Measurements from ENCODE around the gene CCDC188. TPM values are rescaled to one million over a fixed set of nuclear protein-coding genes. Genes with fewer than 3 reads are reported as not detected.

Gene CCDC188
- total and polyA plus RNA-seq, 10 of the 15 experiments (the other 5 are each of a cell fraction or from before 2014, with no cell fraction given): not detected

- no peaks in the 10 kb centered on the region for H4K20me1 ChIP-seq (ENCODE audit: control insufficient read depth, insufficient read depth)
- no peak for ATAC-seq
- H3K9me3 ChIP-seq (replicated peaks; ENCODE audit: control insufficient read depth, insufficient read depth, low read length): no peaks in the 10 kb centered on the region; the same call in 2 of the 3 replicates
- H3K36me3 ChIP-seq (ENCODE audit: control insufficient read depth in 2 of 2, insufficient read depth in 2 of 2, low read length in 1 of 2): peaks cover 23 to 57% of the 10 kb centered on the region in 2 experiments; a peak in 3 of 4 replicates
- H3K4me2 ChIP-seq (ENCODE audit: control insufficient read depth, insufficient read depth): no peak overlapping the region
- no peak overlapping the region for H3K4me3 ChIP-seq
- H3K27me3 ChIP-seq (replicated peaks in 1 of 2; ENCODE audit: control insufficient read depth in 2 of 2, insufficient read depth in 2 of 2, low read length in 1 of 2): no peaks in the 10 kb centered on the region
- in situ Hi-C loops (cut with MboI): no loop called here
- no peak for FAIRE-seq
- no peak overlapping the region for H2AFZ ChIP-seq (ENCODE audit: control insufficient read depth, low read depth, low read length)
- CTCF ChIA-PET: no interaction called here
- SMC1A ChIA-PET (ENCODE audit: uncharacterized antibody, unreplicated experiment): no interaction called here
- POLR2A ChIA-PET: no interaction called here
- TF ChIP-seq POLR2A (IDR thresholded peaks at IDR 0.05; ENCODE audit: low read depth, low read length) (peak; percentile 51; the same call in 1 of the 2 replicates), FOXM1 (IDR thresholded peaks at IDR 0.05; ENCODE audit: low read depth, low read length) (no peak), SMAD1 (IDR thresholded peaks at IDR 0.05; ENCODE audit: low read depth, partially characterized antibody) (no peak)
- H3K4me1 ChIP-seq (ENCODE audit: control insufficient read depth, insufficient read depth, low read length): peaks cover 9% of the 10 kb centered on the region
- H3K9ac ChIP-seq (ENCODE audit: control insufficient read depth, insufficient read depth, low read length): no peak overlapping the region
- RAD21 ChIA-PET (ENCODE audit: unreplicated experiment): no interaction called here
- no peak overlapping the region for H3K27ac ChIP-seq (ENCODE audit: control insufficient read depth, insufficient read depth)
- no peaks in the 10 kb centered on the region for H3K79me2 ChIP-seq (ENCODE audit: control insufficient read depth, insufficient read depth, low read length)
- no TSS peak for BruUV-seq (replicated peaks)
- no peak for DNase-seq (ENCODE audit: low read depth, low spot score)
- intact Hi-C loops (cut with micrococcal nuclease; ENCODE audit: unreplicated experiment): no loop called here
- 84% methylated on average over 7 of the region's 7 CpGs for WGBS (ENCODE audit: insufficient coverage, insufficient replicate concordance, low lambda C conversion rate, missing lambda C conversion rate)
Observed at GRCh38 chr22:20107471-20107901, 43.4 kb downstream of the CCDC188 start.

- ChIA-PET SMC1A (ENCODE audit: uncharacterized antibody, unreplicated experiment) (no interaction called here), CTCF (no interaction called here), POLR2A (no interaction called here), RAD21 (ENCODE audit: unreplicated experiment) (no interaction called here)
- Histone ChIP-seq H3K4me1 (ENCODE audit: control insufficient read depth, insufficient read depth, low read length) (peaks cover 2% of the 10 kb centered on the region; the same call in 1 of the 2 replicates), H3K27me3 (replicated peaks in 1 of 2; ENCODE audit: control insufficient read depth in 2 of 2, insufficient read depth in 2 of 2, low read length in 1 of 2) (no peaks in the 10 kb centered on the region), H3K79me2 (ENCODE audit: control insufficient read depth, insufficient read depth, low read length) (no peaks in the 10 kb centered on the region), H4K20me1 (ENCODE audit: control insufficient read depth, insufficient read depth) (no peaks in the 10 kb centered on the region), H3K4me3 (no peak overlapping the region), H3K9me3 (replicated peaks; ENCODE audit: control insufficient read depth, insufficient read depth, low read length) (no peaks in the 10 kb centered on the region; the same call in 2 of the 3 replicates), H3K9ac (ENCODE audit: control insufficient read depth, insufficient read depth, low read length) (no peak overlapping the region), H2AFZ (ENCODE audit: control insufficient read depth, low read depth, low read length) (no peak overlapping the region), H3K4me2 (ENCODE audit: control insufficient read depth, insufficient read depth) (no peak overlapping the region), H3K36me3 (ENCODE audit: control insufficient read depth in 2 of 2, insufficient read depth in 2 of 2, low read length in 1 of 2) (peaks cover 19 to 54% of the 10 kb centered on the region in 2 experiments; a peak in 3 of 4 replicates), H3K27ac (ENCODE audit: control insufficient read depth, insufficient read depth) (no peak overlapping the region)
- DNase-seq (ENCODE audit: low read depth, low spot score): no peak
- no TSS peak for BruUV-seq (replicated peaks)
- TF ChIP-seq YBX1 (IDR thresholded peaks at IDR 0.05): no peak
- TF ChIP-seq MLLT1 (IDR thresholded peaks at IDR 0.05): no peak
- no peak for TF ChIP-seq RCOR1 (conservative IDR thresholded peaks at IDR 0.05; ENCODE audit: low read depth, low read length)
- TF ChIP-seq ATF2 (IDR thresholded peaks at IDR 0.05; ENCODE audit: low read length): no peak
- TF ChIP-seq ZNF274 (IDR thresholded peaks at IDR 0.05; ENCODE audit: insufficient read depth, insufficient read length): no peak
- no peak for TF ChIP-seq SMC3 (IDR thresholded peaks at IDR 0.05; ENCODE audit: borderline replicate concordance, low read length)
- TF ChIP-seq PKNOX1 (IDR thresholded peaks at IDR 0.05): no peak
- TF ChIP-seq SUZ12 (IDR thresholded peaks at IDR 0.05; ENCODE audit: unreplicated experiment): no peak
- in situ Hi-C loops (cut with MboI): no loop called here
- no peak for ATAC-seq
- FAIRE-seq: no peak
- WGBS (ENCODE audit: insufficient coverage, insufficient replicate concordance, low lambda C conversion rate, missing lambda C conversion rate): 90% methylated on average over 9 of the region's 10 CpGs
- intact Hi-C loops (cut with micrococcal nuclease; ENCODE audit: unreplicated experiment): no loop called here
Observed at GRCh38 chr22:20106849-20107237, 44.0 kb downstream of the CCDC188 start.

Measured in GM12878 (cell line).